Posterior vena cava (tissue), 2 donors: Measurements from ENCODE around the gene MAFB. TPM values are rescaled to one million over a fixed set of nuclear protein-coding genes. Genes with fewer than 3 reads are reported as not detected.

Experiments
- DNase-seq: peaks from one replicate; pipeline ENCODE4 v3.0.0-alpha.2; 2020; ENCODE audit warnings: low spot score
- intact Hi-C, 2 donors: fragments of 100-400 bp; cut with DNase I; formaldehyde crosslinking; loops; one replicate each; pipeline versions ENCODE4 v1.14.1 to v1.14.2; 2022 to 2023
- total RNA-seq, 2 donors: library from RNA; stranded (reverse); fragmentation: NEBNext Ultra II Directional; extraction: Animal tissue kit (Norgen Biotek cat#: 25700); gene quantifications; one replicate each; pipeline ENCODE4 v1.2.1, GENCODE V29; 2021
- donor health status: DM: yes; HTN: yes; CAD: no.
- donor health status: DM: yes; HTN: yes; CAD: no.

Gene MAFB
- total RNA-seq, 2 donors from 2014 or later = 34.7 to 54.0 TPM

- DNase-seq = no peak
- intact Hi-C loops = no loop called here
Measured at GRCh38 chr20:40705413-40705812, 16.4 kb upstream of the MAFB start.

- DNase-seq = no peak
- intact Hi-C loops = no loop called here
Measured at GRCh38 chr20:40704828-40705227, 15.8 kb upstream of the MAFB start.

DNA sequence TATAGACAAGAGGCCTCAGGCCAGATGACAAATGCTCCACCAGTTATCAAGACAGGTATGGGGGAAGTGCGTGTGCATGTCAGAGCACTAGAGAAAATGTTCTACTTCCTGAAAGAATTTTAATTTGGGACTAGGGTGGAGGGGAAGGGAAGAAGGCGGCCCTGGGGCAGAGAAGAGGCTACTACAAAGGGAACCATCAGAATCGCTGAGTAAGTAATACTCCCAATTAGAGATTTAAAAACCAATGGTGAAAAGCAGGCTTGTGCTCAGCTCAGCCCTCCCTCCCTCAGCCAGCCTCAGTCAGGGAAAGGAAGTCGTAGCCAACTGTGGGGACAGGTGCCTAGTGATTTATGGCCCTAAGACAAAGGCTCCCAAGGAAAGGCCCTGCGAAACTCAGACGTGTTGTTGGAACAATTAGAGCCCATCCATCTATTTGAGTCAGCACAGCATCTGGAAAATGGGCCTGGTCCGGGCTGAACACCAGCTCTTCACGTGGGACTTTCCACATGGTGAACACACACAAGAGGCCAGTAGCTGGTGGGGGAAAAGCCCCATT lies 15.0 kb upstream of the MAFB start:
- DNase-seq = no peak
- intact Hi-C loops = no loop called here

DNA sequence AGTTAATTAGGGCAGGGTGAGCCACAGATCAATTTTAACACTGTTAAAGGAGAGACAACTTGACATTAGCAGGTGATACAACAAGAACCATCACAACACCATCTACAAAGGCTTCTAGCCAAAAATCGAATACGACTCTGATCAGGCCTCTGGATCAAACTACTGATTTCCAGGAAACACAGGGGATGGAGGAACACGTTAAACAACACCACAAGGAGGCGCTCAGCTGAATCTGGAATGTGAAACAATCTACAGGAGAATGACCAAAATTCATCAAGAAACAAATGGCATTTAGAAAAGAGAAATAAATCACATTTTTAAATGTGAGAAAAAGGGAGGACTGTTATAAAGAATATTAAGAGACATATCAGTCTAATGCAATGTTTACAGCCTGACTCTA lies 13.5 kb upstream of the MAFB start:
- intact Hi-C loops = no loop called here
- no peak for DNase-seq

- no peak for DNase-seq
- intact Hi-C loops = loop anchor here (10.0 kb wide), 3 partner anchors 804 to 1424 kb away; no protein-coding TSS in a partner anchor
Measured at GRCh38 chr20:40698744-40699143, 9.7 kb upstream of the MAFB start.

DNA sequence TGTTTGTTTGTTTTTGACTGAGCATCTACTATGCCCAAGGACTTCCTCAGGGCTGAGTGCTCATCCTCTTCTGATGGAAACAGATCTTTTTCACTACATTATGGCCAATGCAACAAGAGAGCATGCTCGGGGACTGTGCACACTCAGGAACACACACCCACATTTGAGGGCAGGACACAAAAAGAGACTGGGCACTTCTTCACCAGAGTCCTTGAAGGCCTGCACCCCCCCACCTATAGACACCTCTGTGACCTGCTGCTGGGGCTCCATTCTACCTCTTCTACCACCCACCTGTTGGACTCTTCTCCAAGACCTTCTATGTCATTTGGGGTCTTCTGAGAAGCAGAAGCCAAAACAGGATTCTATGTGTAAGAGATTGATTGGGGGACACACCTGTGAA lies 9.2 kb upstream of the MAFB start:
- intact Hi-C loops = loop anchor here (10.0 kb wide), 3 partner anchors 803 to 1423 kb away; no protein-coding TSS in a partner anchor
- no peak for DNase-seq

DNA sequence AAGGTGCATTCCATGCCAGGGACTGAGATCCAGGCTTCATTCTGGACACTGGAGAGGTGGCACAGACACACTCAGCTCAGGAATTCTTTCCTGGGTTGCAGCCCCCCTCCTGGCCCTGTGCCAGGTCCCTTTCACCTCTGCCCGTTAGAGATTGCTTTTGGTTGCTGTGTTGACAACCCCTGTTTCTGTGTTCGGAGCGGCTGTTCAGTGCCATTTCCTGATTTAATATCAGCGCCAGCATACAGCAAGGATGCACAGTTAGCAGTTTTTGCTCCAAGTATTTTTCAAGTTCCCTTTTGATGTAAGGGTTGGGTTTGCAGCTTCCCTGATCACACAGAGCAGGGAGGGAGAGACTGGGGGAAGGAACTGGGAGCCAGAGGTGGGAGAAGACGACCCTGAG lies 8.5 kb upstream of the MAFB start:
- intact Hi-C loops = loop anchor here (10.0 kb wide), 3 partner anchors 803 to 1423 kb away; no protein-coding TSS in a partner anchor

DNA sequence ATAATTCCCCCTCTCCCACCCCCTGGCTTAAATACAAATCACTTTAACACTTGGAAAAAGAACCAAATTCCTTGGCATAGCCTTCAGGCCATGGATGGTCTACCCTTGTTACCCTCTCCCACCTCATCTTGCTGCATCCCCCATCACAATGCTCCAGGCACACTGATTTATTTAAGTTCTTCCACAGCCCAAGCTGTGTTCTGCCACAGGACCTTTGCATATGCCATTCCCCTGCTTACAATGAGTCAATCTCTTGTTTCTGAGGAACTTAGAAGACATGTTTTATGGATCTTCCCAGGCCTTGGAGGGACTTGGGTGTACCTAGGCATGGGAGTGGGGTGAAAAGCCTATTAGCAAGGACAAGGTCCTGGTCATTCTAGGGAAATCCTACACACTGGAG lies 6.2 kb upstream of the MAFB start:
- intact Hi-C loops = loop anchor here (10.0 kb wide), 3 partner anchors 800 to 1420 kb away; no protein-coding TSS in a partner anchor

More for the DNA sequence above, 8.5 kb upstream of the MAFB start:
- no peak for DNase-seq

GRCh38 chr20:40694246-40694645 lies 5.2 kb upstream of the MAFB start:
- no peak for DNase-seq
- intact Hi-C loops = loop anchor here (5.0 to 10.0 kb wide), 4 partner anchors 799 to 1427 kb away; no protein-coding TSS in a partner anchor

More for the DNA sequence above, 6.2 kb upstream of the MAFB start:
- DNase-seq = no peak

- no peak for DNase-seq
- intact Hi-C loops = loop anchor here (5.0 to 10.0 kb wide), 4 partner anchors 798 to 1425 kb away; no protein-coding TSS in a partner anchor
Measured at GRCh38 chr20:40692240-40693011, 3.4 kb upstream of the MAFB start.

- no peak for DNase-seq
- intact Hi-C loops = loop anchor here (5.0 to 10.0 kb wide), 4 partner anchors 797 to 1424 kb away; no protein-coding TSS in a partner anchor
Measured at GRCh38 chr20:40691566-40692239, 2.7 kb upstream of the MAFB start.

DNA sequence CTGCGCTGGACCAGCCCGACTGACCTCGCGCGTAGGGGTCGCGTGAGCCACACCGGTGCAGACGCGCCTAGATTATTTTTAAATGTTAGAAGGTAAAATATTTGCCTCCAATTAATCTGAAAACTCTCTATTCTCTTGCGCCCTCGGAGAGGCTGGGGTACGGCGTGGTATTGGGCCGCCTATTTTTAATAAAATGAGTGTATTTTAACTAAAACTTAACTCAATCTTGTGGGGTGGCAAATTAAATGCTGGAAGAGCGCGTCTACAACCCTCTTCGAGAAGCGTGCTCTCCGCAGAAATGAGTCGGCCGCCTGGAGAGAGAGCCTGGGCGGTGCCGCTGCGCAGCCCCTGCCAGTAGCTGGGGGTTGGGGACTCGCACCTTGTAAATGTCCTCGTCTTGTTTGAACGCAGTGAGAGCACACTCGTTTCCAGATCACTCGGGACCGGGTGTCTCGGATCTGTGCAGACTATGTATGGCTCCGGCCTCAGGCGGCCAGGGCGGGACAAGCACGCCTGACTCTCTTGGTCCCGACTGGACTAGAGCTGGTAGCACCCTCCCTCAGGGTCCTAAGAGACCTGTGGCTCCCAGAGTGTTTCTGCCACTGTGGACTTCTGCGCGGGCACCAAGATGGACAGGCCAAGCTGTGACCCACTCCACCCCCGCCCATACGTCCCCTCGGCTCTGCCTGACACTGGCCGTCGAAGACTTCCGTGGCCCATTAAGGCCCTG lies 2.0 kb upstream of the MAFB start:
- intact Hi-C loops = loop anchor here (5.0 to 10.0 kb wide), 4 partner anchors 796 to 1424 kb away; no protein-coding TSS in a partner anchor
- DNase-seq = no peak

DNA sequence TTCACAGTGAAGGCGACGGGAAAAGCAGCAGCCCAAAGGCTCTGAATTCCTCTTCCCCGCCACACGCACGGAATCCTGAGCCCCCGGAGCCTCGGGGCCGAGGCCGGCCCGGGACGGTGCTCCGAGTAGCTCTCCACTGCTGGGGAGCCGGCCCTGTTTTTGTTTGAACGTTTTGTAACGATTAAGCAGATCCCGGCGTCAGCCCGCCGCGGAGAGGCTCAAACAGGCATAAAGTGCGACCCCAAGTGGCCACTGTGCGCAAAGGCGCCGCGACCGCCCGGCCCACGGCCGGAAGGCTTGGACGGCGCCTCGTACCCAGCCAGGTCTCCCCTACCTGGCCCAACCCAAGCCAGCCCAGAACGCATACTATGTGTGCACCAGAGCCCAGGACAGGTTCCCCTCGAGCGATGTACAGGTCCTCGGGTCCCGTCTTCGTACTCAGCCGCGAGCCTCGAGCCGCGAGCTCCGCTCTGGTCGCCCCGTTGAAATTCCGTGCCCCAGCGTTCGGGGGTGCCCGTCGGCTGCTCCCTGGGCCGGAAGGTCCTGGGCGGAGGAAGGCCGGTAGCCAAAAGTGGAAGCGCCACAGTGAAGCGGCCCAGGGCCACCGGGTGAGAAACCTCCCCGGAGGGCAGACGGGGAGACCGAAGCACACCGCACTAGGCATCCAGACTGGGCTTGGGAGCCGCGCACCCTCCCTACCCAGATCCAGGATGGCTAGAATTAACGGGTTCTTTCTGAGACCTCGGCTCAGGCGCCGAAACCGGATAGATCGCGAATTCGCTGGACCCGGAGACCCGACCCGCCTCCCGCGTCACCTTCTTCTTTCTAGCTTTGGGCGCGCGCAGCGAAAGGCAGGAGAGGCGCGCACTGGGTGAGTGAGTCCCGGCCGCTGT lies 1.2 kb upstream of the MAFB start:
- DNase-seq = peak; percentile 98
- intact Hi-C loops = loop anchor here (5.0 to 10.0 kb wide), 5 partner anchors 535 to 1423 kb away; no protein-coding TSS in a partner anchor

DNA sequence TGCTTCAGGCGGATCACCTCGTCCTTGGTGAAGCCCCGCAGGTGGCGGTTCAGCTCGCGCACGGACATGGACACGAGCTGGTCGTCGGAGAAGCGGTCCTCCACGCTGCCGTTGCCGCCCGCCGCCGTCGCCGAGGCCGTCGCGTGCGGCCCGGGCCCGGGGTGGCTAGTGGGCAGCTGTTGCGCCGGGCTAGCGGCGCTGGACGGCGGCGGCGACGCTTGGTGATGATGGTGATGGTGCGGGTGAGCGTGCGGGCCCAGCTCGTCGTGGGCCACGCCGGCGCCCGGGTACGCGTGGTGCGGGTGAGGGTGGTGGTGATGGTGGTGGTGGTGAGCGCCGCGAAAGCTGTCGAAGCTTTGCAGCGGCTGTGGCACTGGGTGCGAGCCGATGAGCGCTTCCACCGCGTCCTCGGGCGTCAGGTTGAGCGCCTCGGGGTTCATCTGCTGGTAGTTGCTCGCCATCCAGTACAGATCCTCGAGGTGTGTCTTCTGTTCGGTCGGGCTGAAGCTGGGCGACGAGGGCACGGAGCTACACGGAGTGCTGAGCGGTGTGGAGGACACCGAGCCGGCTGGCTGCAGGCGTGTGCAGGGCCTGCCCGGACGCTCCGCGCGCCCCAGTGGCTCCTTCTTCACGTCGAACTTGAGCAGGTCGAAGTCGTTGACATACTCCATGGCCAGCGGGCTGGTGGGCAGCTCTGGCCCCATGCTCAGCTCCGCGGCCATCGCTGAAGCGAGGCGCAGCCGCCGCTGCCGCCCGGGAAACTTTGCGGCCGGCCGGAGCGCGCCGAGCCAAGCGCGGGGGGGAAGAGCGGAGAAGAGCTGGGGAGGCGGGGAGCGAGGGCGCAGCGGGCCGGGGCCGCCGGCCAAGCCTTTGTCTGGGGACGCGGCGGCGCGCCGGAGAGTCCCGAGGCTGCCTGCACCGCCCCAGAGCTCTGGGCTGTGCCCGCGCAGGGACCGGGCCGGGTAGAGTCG lies 622 bp downstream of the MAFB start:
- intact Hi-C loops = loop anchor here in 1 of 2 donors (10.0 kb wide), 1 partner anchor 534 kb away; no protein-coding TSS in a partner anchor
- no peak for DNase-seq

DNA sequence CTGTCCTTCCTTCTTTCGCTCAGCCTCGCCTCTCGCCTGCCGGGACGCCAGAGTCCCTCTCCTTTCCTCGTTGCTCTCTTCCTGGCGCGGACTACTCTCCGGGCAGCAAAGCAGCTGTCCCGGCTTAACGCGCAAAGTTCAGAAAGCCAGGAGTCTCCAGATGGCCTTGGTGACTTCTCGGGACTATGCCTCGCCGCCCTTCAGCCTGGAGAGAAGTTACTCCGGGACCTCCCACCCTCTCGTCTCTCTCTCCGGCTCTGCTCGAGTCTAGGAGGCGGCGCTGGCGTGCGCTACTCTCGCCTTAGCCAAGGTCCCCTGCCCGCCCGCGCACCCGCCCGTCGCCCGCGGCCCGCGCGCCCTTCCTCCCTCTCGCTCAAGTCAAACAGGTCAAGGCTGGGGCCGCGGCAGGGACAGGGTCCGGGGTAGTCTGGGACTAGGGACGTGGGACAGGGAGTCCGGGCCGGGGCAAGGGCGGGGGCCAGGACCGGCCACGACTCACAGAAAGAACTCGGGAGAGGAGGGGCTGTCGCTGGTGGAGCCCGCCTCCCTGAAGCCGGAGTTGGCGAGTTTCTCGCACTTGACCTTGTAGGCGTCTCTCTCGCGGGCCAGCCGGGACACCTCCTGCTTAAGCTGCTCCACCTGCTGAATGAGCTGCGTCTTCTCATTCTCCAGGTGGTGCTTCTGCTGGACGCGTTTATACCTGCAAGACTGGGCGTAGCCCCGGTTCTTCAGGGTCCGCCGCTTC lies 1.5 kb downstream of the MAFB start:
- peak; percentile 87 for DNase-seq

GRCh38 chr20:40686893-40687292 lies 2.1 kb downstream of the MAFB start:
- intact Hi-C loops = loop anchor here in 1 of 2 donors (10.0 kb wide), 1 partner anchor 532 kb away; no protein-coding TSS in a partner anchor
- no peak for DNase-seq

More for the DNA sequence above, 1.5 kb downstream of the MAFB start:
- intact Hi-C loops = loop anchor here in 1 of 2 donors (10.0 kb wide), 1 partner anchor 533 kb away; no protein-coding TSS in a partner anchor
